ENCODE data around the gene CRTC1.
A peak's percentile ranks its signal among the peaks of the same experiment; 100 is the strongest.

Gene CRTC1

DNA sequence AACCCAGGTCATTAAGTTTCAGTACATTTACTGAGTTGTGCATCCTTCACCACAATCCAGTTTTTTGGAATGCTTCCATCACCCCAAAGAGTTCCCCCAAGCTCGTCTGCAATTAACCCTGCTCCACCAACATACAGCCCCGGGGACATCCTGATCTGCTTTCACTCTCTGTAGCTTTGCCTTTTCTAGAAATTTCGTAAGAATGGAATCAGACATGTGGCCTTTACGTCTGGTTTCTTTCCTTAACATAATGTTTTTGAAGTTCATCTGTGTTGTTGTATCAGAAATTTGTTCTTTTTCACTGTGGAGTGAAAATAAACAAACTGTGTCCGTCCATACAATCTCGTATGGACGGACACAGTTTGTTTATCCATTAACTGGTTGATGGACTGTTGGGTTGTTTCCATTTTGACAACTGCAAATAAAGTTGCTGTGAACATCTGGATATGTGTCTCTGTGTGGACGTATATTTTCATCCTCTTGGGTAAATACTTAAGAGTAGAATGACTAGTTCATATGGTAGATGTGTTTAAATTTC lies 43.7 kb upstream of the CRTC1 start:
- H3K27me3 ChIP-seq (ENCODE audit: control insufficient read depth, low read length), result no peaks in the 10 kb centered on the region
- peaks cover 26% of the 10 kb centered on the region for H3K4me1 ChIP-seq (ENCODE audit: control insufficient read depth, low read length)
- no peaks in the 10 kb centered on the region for H3K9me2 ChIP-seq (replicated peaks; ENCODE audit: control insufficient read depth, low read length)
- H3K79me2 ChIP-seq (ENCODE audit: control insufficient read depth, low read length), result peaks cover 55% of the 10 kb centered on the region
- no peak overlapping the region for H3K4me3 ChIP-seq (ENCODE audit: low read length)
- no peaks in the 10 kb centered on the region; the same call in 1 of the 2 replicates for H3K36me3 ChIP-seq (ENCODE audit: control insufficient read depth, low read length)
- H3K4me2 ChIP-seq (ENCODE audit: low read length), result no peak overlapping the region
- TF ChIP-seq, protein P1, sequence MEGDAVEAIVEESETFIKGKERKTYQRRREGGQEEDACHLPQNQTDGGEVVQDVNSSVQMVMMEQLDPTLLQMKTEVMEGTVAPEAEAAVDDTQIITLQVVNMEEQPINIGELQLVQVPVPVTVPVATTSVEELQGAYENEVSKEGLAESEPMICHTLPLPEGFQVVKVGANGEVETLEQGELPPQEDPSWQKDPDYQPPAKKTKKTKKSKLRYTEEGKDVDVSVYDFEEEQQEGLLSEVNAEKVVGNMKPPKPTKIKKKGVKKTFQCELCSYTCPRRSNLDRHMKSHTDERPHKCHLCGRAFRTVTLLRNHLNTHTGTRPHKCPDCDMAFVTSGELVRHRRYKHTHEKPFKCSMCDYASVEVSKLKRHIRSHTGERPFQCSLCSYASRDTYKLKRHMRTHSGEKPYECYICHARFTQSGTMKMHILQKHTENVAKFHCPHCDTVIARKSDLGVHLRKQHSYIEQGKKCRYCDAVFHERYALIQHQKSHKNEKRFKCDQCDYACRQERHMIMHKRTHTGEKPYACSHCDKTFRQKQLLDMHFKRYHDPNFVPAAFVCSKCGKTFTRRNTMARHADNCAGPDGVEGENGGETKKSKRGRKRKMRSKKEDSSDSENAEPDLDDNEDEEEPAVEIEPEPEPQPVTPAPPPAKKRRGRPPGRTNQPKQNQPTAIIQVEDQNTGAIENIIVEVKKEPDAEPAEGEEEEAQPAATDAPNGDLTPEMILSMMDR (IDR thresholded peaks at IDR 0.05; ENCODE audit: low read depth, low read length, poor library complexity, severe bottlenecking), result no peak
- TF ChIP-seq EZH2phosphoT487 (IDR thresholded peaks at IDR 0.05; ENCODE audit: borderline replicate concordance, low read length), result no peak
- H3K27ac ChIP-seq (ENCODE audit: low read depth, low read length), result no peak overlapping the region
- no peaks in the 10 kb centered on the region for H3K9me3 ChIP-seq (ENCODE audit: control insufficient read depth, insufficient read depth, low read length)
- no peaks in the 10 kb centered on the region for H3F3A ChIP-seq (ENCODE audit: control insufficient read depth, insufficient read depth)
- 0 out of 2 replicates have a peak, but pooled peaks cover 2% of the 10 kb centered on the region for H4K20me1 ChIP-seq (ENCODE audit: control insufficient read depth, insufficient read depth, low read depth, low read length)

DNA sequence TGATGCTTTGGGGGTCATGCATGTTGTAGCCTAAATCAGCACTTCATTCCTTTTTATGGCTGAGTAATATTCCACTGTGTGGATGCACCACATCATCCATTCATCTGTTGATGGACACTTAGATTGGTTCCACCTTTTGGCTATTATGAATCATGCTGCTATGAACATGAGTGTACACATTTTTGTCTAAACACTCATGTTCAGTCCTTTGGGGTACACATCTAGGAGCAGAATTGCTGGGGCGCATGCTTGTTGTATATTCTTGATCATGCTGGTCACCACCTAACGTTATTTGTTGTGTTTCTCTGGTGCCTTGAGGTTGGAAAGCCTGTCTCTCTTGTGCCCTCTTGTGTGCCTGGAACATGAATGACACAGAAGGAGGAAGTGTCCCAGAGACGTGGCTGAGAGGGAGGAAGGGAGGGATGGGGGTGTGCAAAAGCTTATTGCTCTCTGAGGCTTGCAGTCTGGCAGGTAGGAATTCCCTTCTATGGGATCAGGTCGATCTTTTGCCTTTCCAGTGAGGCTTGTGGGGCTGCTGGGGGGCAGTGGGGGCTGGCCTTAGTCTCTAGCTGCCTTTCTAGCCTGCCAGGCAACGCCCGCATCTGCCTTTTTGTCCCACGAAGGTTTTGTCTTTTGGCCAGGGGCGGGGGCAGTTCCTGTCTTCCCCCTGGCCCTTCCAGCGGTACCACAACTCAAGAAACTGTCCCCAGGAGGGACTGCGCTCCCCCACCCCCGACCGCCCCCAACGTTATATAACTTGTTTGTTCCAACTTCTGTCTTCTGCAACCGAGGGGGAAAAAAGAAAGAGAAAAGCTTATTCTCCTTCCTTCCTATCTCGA lies 39.1 kb upstream of the CRTC1 start:
- H3K36me3 ChIP-seq (ENCODE audit: control insufficient read depth, low read length), result no peaks in the 10 kb centered on the region
- peaks cover 6% of the 10 kb centered on the region for H3K4me1 ChIP-seq (ENCODE audit: control insufficient read depth, low read length)
- no peak overlapping the region for H3K4me3 ChIP-seq (ENCODE audit: low read length)
- H3K27me3 ChIP-seq (ENCODE audit: control insufficient read depth, low read length), result no peaks in the 10 kb centered on the region
- TF ChIP-seq EZH2phosphoT487 (IDR thresholded peaks at IDR 0.05; ENCODE audit: borderline replicate concordance, low read length), result no peak
- TF ChIP-seq, protein P1 (IDR thresholded peaks at IDR 0.05; ENCODE audit: low read depth, low read length, poor library complexity, severe bottlenecking), result peak; percentile 30
- no peaks in the 10 kb centered on the region for H3K9me2 ChIP-seq (replicated peaks; ENCODE audit: control insufficient read depth, low read length)
- H3K9me3 ChIP-seq (ENCODE audit: control insufficient read depth, insufficient read depth, low read length), result no peaks in the 10 kb centered on the region
- H3K79me2 ChIP-seq (ENCODE audit: control insufficient read depth, low read length), result peaks cover 49% of the 10 kb centered on the region
- H3K27ac ChIP-seq (ENCODE audit: low read depth, low read length), result no peak overlapping the region
- 0 out of 2 replicates have a peak, but pooled peaks cover 7% of the 10 kb centered on the region for H4K20me1 ChIP-seq (ENCODE audit: control insufficient read depth, insufficient read depth, low read depth, low read length)
- H3K4me2 ChIP-seq (ENCODE audit: low read length), result no peak overlapping the region
- no peaks in the 10 kb centered on the region for H3F3A ChIP-seq (ENCODE audit: control insufficient read depth, insufficient read depth)

DNA sequence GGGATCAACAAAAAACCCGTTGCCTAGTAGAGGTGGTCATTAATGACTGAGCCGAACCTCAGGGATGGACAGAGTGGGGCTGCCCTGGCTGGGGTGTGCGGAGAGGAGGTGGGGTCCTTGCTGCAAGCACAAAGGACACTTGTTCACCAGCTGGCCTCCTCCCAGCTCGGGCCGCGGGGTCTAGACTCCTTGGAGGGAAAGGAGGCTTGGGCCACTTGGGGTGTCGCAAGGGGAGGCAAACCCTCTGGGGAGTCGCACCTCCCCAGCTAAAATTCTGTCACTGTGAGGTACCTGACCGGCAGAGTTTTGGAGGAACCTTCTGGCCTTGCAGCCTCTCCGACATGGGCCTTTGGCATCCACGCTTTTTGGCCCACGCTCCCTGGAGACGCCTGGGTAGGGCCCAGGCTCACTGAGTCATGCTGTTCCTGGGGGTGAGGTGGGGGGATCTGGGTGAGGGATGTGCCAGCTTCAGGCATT lies 38.4 kb upstream of the CRTC1 start:
- H4K20me1 ChIP-seq (ENCODE audit: control insufficient read depth, insufficient read depth, low read depth, low read length), result 0 out of 2 replicates have a peak, but pooled peaks cover 7% of the 10 kb centered on the region
- H3K27me3 ChIP-seq (ENCODE audit: control insufficient read depth, low read length), result no peaks in the 10 kb centered on the region
- no peak overlapping the region for H3K27ac ChIP-seq (ENCODE audit: low read depth, low read length)
- TF ChIP-seq, protein P1 (IDR thresholded peaks at IDR 0.05; ENCODE audit: low read depth, low read length, poor library complexity, severe bottlenecking), result no peak
- no peak for TF ChIP-seq EZH2phosphoT487 (IDR thresholded peaks at IDR 0.05; ENCODE audit: borderline replicate concordance, low read length)
- H3K9me3 ChIP-seq (ENCODE audit: control insufficient read depth, insufficient read depth, low read length), result no peaks in the 10 kb centered on the region
- H3K36me3 ChIP-seq (ENCODE audit: control insufficient read depth, low read length), result no peaks in the 10 kb centered on the region
- H3F3A ChIP-seq (ENCODE audit: control insufficient read depth, insufficient read depth), result no peaks in the 10 kb centered on the region
- peaks cover 6% of the 10 kb centered on the region for H3K4me1 ChIP-seq (ENCODE audit: control insufficient read depth, low read length)
- no peaks in the 10 kb centered on the region for H3K9me2 ChIP-seq (replicated peaks; ENCODE audit: control insufficient read depth, low read length)
- no peak overlapping the region for H3K4me2 ChIP-seq (ENCODE audit: low read length)
- H3K79me2 ChIP-seq (ENCODE audit: control insufficient read depth, low read length), result peaks cover 43% of the 10 kb centered on the region
- H3K4me3 ChIP-seq (ENCODE audit: low read length), result no peak overlapping the region

Measured in DOHH2 (cell line).